HG03521 (cell line): ENCODE measurements around the gene ABCA3.
"Not testable (repeated sequence)": the region's sequence is repeated elsewhere in the genome, so short reads cannot be mapped to it uniquely, and the experiment has no call there.

ENCODE experiments used
- ATAC-seq: cut with Tn5 transposase; IDR thresholded peaks from one replicate; pipeline ENCODE4 v1.9.1; 2021; ENCODE audit warnings: mild to moderate bottlenecking, moderate library complexity; ENCODE audit not compliant: unreplicated experiment

Gene ABCA3

GRCh38 chr16:2282866-2283555, 57.5 kb downstream of the ABCA3 start:
- ATAC-seq = no peak

- no peak for ATAC-seq
Measured at GRCh38 chr16:2282262-2282661, 58.3 kb downstream of the ABCA3 start.

GRCh38 chr16:2280981-2281542, 59.5 kb downstream of the ABCA3 start:
- ATAC-seq = no peak

GRCh38 chr16:2280461-2280860, 60.1 kb downstream of the ABCA3 start:
- no peak for ATAC-seq

- no peak for ATAC-seq
Measured at GRCh38 chr16:2278956-2279800, 61.4 kb downstream of the ABCA3 start.

- ATAC-seq = no peak
Measured at GRCh38 chr16:2278272-2278608, 62.3 kb downstream of the ABCA3 start.

GRCh38 chr16:2277466-2278271, 62.9 kb downstream of the ABCA3 start:
- no peak for ATAC-seq

- no peak for ATAC-seq
Measured at GRCh38 chr16:2276368-2277195, 63.9 kb downstream of the ABCA3 start.

GRCh38 chr16:2275476-2276367, 64.8 kb downstream of the ABCA3 start:
- no peak for ATAC-seq

GRCh38 chr16:2273931-2274330, 66.6 kb downstream of the ABCA3 start:
- no peak for ATAC-seq

GRCh38 chr16:2273484-2273883, 67.0 kb downstream of the ABCA3 start:
- ATAC-seq = no peak

GRCh38 chr16:2271848-2272461, 68.6 kb downstream of the ABCA3 start:
- ATAC-seq = no peak

GRCh38 chr16:2270588-2271470, 69.7 kb downstream of the ABCA3 start:
- ATAC-seq = no peak

GRCh38 chr16:2270070-2270462, 70.5 kb downstream of the ABCA3 start:
- no peak for ATAC-seq

GRCh38 chr16:2267913-2268666, 72.4 kb downstream of the ABCA3 start, which contains the start of gene RNPS1:
Gene RNPS1, minus strand, starts transcription at chr16:2268126. Its CDS starts 3,483 bp downstream, at chr16:2264643.
- peak; percentile 69 for ATAC-seq

GRCh38 chr16:2267505-2267912, 73.0 kb downstream of the ABCA3 start:
- ATAC-seq = peak; percentile 67

- ATAC-seq = not testable (repeated sequence)
Measured at GRCh38 chr16:2266887-2267286, 73.6 kb downstream of the ABCA3 start.
